ENCODE data around the gene VPREB3. TPM values are rescaled to one million over a fixed set of nuclear protein-coding genes. Genes with fewer than 3 reads are reported as not detected.

The VPREB3 gene
- total RNA-seq, 1 experiment from 2014 or later, result 2.4 TPM

DNA sequence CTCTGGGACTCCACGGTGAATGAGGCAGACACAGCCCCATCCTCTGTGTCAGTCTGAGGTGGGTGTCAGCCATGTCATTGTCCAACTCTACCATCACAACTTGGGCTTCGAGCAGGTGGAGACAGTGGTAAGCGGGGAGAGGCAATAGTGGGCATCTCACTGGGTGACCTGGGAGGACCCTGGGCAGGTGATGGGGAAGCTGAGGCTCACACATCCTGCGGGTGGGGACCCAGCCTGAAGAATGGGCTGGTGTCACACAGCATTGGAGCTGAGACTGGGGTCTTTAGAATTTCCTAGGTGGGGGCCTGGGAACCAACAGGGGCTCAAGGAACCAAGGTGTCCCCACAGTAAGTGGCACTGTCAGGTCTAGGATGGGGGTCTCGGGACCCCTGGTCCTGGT is 25.5 kb upstream of the VPREB3 start:
- RAD21 ChIA-PET (ENCODE audit: low non-redundant PET in 1 of 2, low total read pairs in 2 of 2, uncharacterized antibody in 2 of 2, unreplicated experiment in 2 of 2), result no interaction called here
- Histone ChIP-seq H3K79me2 (ENCODE audit: insufficient read depth, low read length) (no peaks in the 10 kb centered on the region), H3K9me2 (ENCODE audit: insufficient read depth) (no peaks in the 10 kb centered on the region), H3K4me1 (ENCODE audit: control insufficient read depth in 1 of 2, insufficient read depth in 2 of 2, low read length in 2 of 2) (peaks cover 20 to 34% of the 10 kb centered on the region in 2 experiments), H2AFZ (ENCODE audit: low read depth, low read length, poor library complexity, severe bottlenecking) (no peak overlapping the region), H3K36me3 (ENCODE audit: control insufficient read depth in 1 of 2, insufficient read depth in 2 of 2, low read length in 2 of 2) (no peaks in the 10 kb centered on the region), H3K9me3 (ENCODE audit: control insufficient read depth in 1 of 2, insufficient read depth in 1 of 2, low read depth in 1 of 2, low read length in 2 of 2) (no peaks in the 10 kb centered on the region), H4K20me1 (ENCODE audit: insufficient read depth) (no peaks in the 10 kb centered on the region), H3K9ac (ENCODE audit: low read length) (no peak overlapping the region), H3K4me2 (ENCODE audit: low read length) (no peak overlapping the region), H3K27ac (ENCODE audit: low read depth, low read length) (no peak overlapping the region), H3K27me3 (ENCODE audit: insufficient read depth, low read length) (no peaks in the 10 kb centered on the region), H3K4me3 (replicated peaks in 1 of 2; ENCODE audit: low read depth in 1 of 2, low read length in 2 of 2) (no peak overlapping the region)
- TF ChIP-seq, protein P1, sequence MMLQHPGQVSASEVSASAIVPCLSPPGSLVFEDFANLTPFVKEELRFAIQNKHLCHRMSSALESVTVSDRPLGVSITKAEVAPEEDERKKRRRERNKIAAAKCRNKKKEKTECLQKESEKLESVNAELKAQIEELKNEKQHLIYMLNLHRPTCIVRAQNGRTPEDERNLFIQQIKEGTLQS (IDR thresholded peaks at IDR 0.05), result no peak
- no peak for TF ChIP-seq ELF1 (IDR thresholded peaks at IDR 0.05; ENCODE audit: borderline replicate concordance, low read depth)
- TF ChIP-seq TCF7L2 (IDR thresholded peaks at IDR 0.05; ENCODE audit: borderline replicate concordance, extremely low read depth, insufficient read depth, insufficient read length), result no peak
- TF ChIP-seq SRF (IDR thresholded peaks at IDR 0.05; ENCODE audit: low read depth), result no peak
- no peak for TF ChIP-seq ZNF274 (IDR thresholded peaks at IDR 0.05; ENCODE audit: low read depth, low read length)
- TF ChIP-seq JUND (IDR thresholded peaks at IDR 0.05), result no peak
- TF ChIP-seq FOSL1 (IDR thresholded peaks at IDR 0.05; ENCODE audit: low read depth), result no peak
- no peak for TF ChIP-seq YY1 (IDR thresholded peaks at IDR 0.05; ENCODE audit: extremely low read depth, insufficient replicate concordance, low read depth, low read length)
- TF ChIP-seq SP1 (IDR thresholded peaks at IDR 0.05; ENCODE audit: low read depth), result no peak
- no peak for TF ChIP-seq POLR2A (IDR thresholded peaks at IDR 0.05; ENCODE audit: borderline replicate concordance, extremely low read depth, insufficient read depth, insufficient read length)
- TF ChIP-seq, protein P2, sequence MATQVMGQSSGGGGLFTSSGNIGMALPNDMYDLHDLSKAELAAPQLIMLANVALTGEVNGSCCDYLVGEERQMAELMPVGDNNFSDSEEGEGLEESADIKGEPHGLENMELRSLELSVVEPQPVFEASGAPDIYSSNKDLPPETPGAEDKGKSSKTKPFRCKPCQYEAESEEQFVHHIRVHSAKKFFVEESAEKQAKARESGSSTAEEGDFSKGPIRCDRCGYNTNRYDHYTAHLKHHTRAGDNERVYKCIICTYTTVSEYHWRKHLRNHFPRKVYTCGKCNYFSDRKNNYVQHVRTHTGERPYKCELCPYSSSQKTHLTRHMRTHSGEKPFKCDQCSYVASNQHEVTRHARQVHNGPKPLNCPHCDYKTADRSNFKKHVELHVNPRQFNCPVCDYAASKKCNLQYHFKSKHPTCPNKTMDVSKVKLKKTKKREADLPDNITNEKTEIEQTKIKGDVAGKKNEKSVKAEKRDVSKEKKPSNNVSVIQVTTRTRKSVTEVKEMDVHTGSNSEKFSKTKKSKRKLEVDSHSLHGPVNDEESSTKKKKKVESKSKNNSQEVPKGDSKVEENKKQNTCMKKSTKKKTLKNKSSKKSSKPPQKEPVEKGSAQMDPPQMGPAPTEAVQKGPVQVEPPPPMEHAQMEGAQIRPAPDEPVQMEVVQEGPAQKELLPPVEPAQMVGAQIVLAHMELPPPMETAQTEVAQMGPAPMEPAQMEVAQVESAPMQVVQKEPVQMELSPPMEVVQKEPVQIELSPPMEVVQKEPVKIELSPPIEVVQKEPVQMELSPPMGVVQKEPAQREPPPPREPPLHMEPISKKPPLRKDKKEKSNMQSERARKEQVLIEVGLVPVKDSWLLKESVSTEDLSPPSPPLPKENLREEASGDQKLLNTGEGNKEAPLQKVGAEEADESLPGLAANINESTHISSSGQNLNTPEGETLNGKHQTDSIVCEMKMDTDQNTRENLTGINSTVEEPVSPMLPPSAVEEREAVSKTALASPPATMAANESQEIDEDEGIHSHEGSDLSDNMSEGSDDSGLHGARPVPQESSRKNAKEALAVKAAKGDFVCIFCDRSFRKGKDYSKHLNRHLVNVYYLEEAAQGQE (IDR thresholded peaks at IDR 0.05; ENCODE audit: low read depth), result no peak
- no peak for TF ChIP-seq ZFX (IDR thresholded peaks at IDR 0.05)
- TF ChIP-seq, protein P3, sequence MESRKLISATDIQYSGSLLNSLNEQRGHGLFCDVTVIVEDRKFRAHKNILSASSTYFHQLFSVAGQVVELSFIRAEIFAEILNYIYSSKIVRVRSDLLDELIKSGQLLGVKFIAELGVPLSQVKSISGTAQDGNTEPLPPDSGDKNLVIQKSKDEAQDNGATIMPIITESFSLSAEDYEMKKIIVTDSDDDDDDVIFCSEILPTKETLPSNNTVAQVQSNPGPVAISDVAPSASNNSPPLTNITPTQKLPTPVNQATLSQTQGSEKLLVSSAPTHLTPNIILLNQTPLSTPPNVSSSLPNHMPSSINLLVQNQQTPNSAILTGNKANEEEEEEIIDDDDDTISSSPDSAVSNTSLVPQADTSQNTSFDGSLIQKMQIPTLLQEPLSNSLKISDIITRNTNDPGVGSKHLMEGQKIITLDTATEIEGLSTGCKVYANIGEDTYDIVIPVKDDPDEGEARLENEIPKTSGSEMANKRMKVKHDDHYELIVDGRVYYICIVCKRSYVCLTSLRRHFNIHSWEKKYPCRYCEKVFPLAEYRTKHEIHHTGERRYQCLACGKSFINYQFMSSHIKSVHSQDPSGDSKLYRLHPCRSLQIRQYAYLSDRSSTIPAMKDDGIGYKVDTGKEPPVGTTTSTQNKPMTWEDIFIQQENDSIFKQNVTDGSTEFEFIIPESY (IDR thresholded peaks at IDR 0.05; ENCODE audit: extremely low read depth, insufficient replicate concordance, low read length), result no peak
- TF ChIP-seq EGR1 (IDR thresholded peaks at IDR 0.05; ENCODE audit: low read depth), result no peak
- no peak for TF ChIP-seq EZH2 (IDR thresholded peaks at IDR 0.05)
- no peak for TF ChIP-seq EZH2phosphoT487 (IDR thresholded peaks at IDR 0.05; ENCODE audit: borderline replicate concordance)
- TF ChIP-seq, protein P4, sequence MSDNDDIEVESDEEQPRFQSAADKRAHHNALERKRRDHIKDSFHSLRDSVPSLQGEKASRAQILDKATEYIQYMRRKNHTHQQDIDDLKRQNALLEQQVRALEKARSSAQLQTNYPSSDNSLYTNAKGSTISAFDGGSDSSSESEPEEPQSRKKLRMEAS (IDR thresholded peaks at IDR 0.05), result no peak
- TF ChIP-seq SIN3A (IDR thresholded peaks at IDR 0.05; ENCODE audit: low read depth), result no peak
- BruUV-seq (replicated peaks), result no TSS peak
- no peak for DNase-seq (ENCODE audit: low read depth, low spot score)
- no peak for ATAC-seq
- CTCF ChIA-PET, result no interaction called here
- POLR2A ChIA-PET, result no interaction called here
- intact Hi-C loops (cut with micrococcal nuclease), result no loop called here

Data from HCT116 (cell line).